K562 (cell line): Measurements from ENCODE around the gene ZNF107. TPM values are rescaled to one million over a fixed set of nuclear protein-coding genes. Genes with fewer than 3 reads are reported as not detected.

Experiments used
- ATAC-seq: fragments of 200-7000 bp; cut with Tn5 transposase; 3 replicates; pipeline ENCODE4 v1.9.1; 2020; ENCODE audit warnings: moderate library complexity
- BruUV-seq: library from RNA; stranded (reverse); fragments of 400-500 nt; replicated peaks from 2 replicates; lab custom pipeline; 2021; lab: Mats Ljungman, UMichigan
- CTCF ChIA-PET: fragments of 300-600 bp; formaldehyde crosslinking; extraction: SDS; loops from one replicate; lab custom pipeline; 2021; ENCODE audit warnings: low intra/inter-chr PET ratio; lab: Yijun Ruan, JAX
- POLR2A ChIA-PET: fragments of 300-600, 350-650 bp; sonication (Branson Sonifier 250); formaldehyde crosslinking; extraction: SDS; loops from one replicate; lab custom pipeline; 2021; ENCODE audit warnings: antibody characterized with exemption, inconsistent platforms; lab: Yijun Ruan, JAX
- DNase-seq, 4 experiments: peaks; one replicate each; pipeline versions ENCODE4 v3.0.0 to v3.0.0-alpha.2; 2011 to 2018; ENCODE audit warnings: low spot score in 3 of 4, mixed read lengths in 3 of 4; ENCODE audit errors: extremely low read depth in 1 of 4
- FAIRE-seq: peaks from 2 replicates; lab custom pipeline; 2011; peaks lifted over from hg19 to GRCh38; lab: Jason Lieb, UNC
- H2AFZ ChIP-seq: 2 replicates; pipeline ENCODE4 v1.6.0; 2011; ENCODE audit warnings: low read depth, low read length, control low read depth, inconsistent platforms
- H3K27ac ChIP-seq: fragments of 200-600 bp; 3 replicates; pipeline ENCODE4 v1.8.0; 2011; ENCODE audit warnings: low read depth, mild to moderate bottlenecking, control low read depth, inconsistent platforms, low read length, moderate library complexity, mixed read lengths; ENCODE audit errors: extremely low read depth
- H3K27me3 ChIP-seq, 2 experiments: fragments of 300-600 bp in 1 of 2; 2 replicates in 1 of 2; 3 replicates in 1 of 2; pipeline versions ENCODE4 v1.6.0 to v1.8.0; 2011; ENCODE audit warnings: inconsistent platforms in 2 of 2, low read length in 2 of 2, mild to moderate bottlenecking in 1 of 2, mixed read lengths in 1 of 2, moderate library complexity in 1 of 2; ENCODE audit not compliant: control insufficient read depth in 2 of 2, insufficient read depth in 2 of 2
- H3K36me3 ChIP-seq: fragments of 300-600 bp; 3 replicates; pipeline ENCODE4 v1.8.0; 2011; ENCODE audit warnings: mild to moderate bottlenecking, low read length, inconsistent platforms; ENCODE audit not compliant: control insufficient read depth, insufficient read depth
- H3K4me1 ChIP-seq, 2 experiments: fragments of 200-600 bp in 1 of 2; replicated peaks in 1 of 2; 2 replicates in 1 of 2; 3 replicates in 1 of 2; pipeline versions ENCODE4 v1.5.1 to v1.8.0; 2011; ENCODE audit warnings: inconsistent platforms in 2 of 2, low read length in 2 of 2, mild to moderate bottlenecking in 1 of 2, mixed read lengths in 1 of 2, moderate library complexity in 1 of 2; ENCODE audit not compliant: control insufficient read depth in 2 of 2, insufficient read depth in 2 of 2
- H3K4me2 ChIP-seq: 2 replicates; pipeline ENCODE4 v1.6.1; 2011; ENCODE audit warnings: low read length, control low read depth, inconsistent platforms, mixed read lengths; ENCODE audit not compliant: insufficient read depth
- H3K4me3 ChIP-seq: fragments of 200-600 bp; sonication (generic), shearing (Covaris generic); 2 replicates; pipeline ENCODE4 v1.5.1; 2016; ENCODE audit warnings: control low read depth, inconsistent platforms
- H3K79me2 ChIP-seq: fragments of 200-600 bp; 3 replicates; pipeline ENCODE4 v1.8.0; 2011; ENCODE audit warnings: low read length, inconsistent platforms; ENCODE audit not compliant: control insufficient read depth, insufficient read depth
- H3K9ac ChIP-seq, 2 experiments: 2 replicates each; pipeline versions ENCODE4 v1.6.0 to v1.6.1; 2011; ENCODE audit warnings: low read depth in 2 of 2, low read length in 2 of 2, control low read depth in 1 of 2, inconsistent platforms in 1 of 2, mild to moderate bottlenecking in 1 of 2, mixed read lengths in 1 of 2; ENCODE audit not compliant: insufficient read depth in 1 of 2
- H3K9me1 ChIP-seq: one replicate; pipeline ENCODE4 v1.6.0; 2011; ENCODE audit warnings: inconsistent platforms, mild to moderate bottlenecking, low read length, moderate library complexity; ENCODE audit not compliant: control insufficient read depth, insufficient read depth
- H3K9me3 ChIP-seq: replicated peaks from 2 replicates; pipeline ENCODE4 v1.5.1; 2011; ENCODE audit warnings: low read depth, low read length, inconsistent platforms; ENCODE audit not compliant: control insufficient read depth, insufficient read depth
- H4K20me1 ChIP-seq: replicated peaks from 2 replicates; pipeline ENCODE4 v1.6.1; 2011; ENCODE audit warnings: low read length, inconsistent platforms, mixed read lengths; ENCODE audit not compliant: control insufficient read depth, insufficient read depth
- CEBPB ChIP-seq: fragments of 450-650 bp; IDR thresholded peaks from 2 replicates; pipeline ENCODE4 v1.6.1; 2016; ENCODE audit warnings: missing genetic modification characterization, missing compliant biosample characterization
- KDM1A ChIP-seq, 2 experiments: fragments of 450-650 bp; IDR thresholded peaks; 2 replicates each; pipeline ENCODE4 v1.6.1; 2016; ENCODE audit warnings: mild to moderate bottlenecking in 2 of 2
- REST ChIP-seq, 2 experiments: fragments of 450-650 bp; formaldehyde crosslinking in 1 of 2; IDR thresholded peaks; 2 replicates each; pipeline versions ENCODE4 v1.4.0 to v1.6.1; 2014 to 2020; ENCODE audit warnings: mild to moderate bottlenecking in 2 of 2, borderline replicate concordance in 1 of 2, low read depth in 1 of 2
- SAFB ChIP-seq: fragments of 200-400 bp; formaldehyde crosslinking; IDR thresholded peaks from 2 replicates; pipeline ENCODE4 v1.6.1; 2017; ENCODE audit warnings: low read depth, low read length, borderline replicate concordance
- WGBS: fragments of 100-300 bp; shearing (Covaris generic); methylation state at CpG from one replicate; pipeline ENCODE4 v1.1.6; 2016; ENCODE audit warnings: low coverage, mixed read lengths; ENCODE audit not compliant: insufficient coverage; ENCODE audit errors: missing lambda C conversion rate; 5-methylcytosine and 5-hydroxymethylcytosine counted together
- in situ Hi-C: fragments of 300-500 bp; cut with MboI; formaldehyde crosslinking; loops from 4 replicates; pipeline ENCODE4 v1.15.0; 2018; ENCODE audit warnings: inconsistent platforms, mixed read lengths
- intact Hi-C: fragments of 100-400 bp; cut with micrococcal nuclease; formaldehyde crosslinking; loops from 2 replicates; pipeline ENCODE4 v1.14.2; 2022
- polyA plus RNA-seq, 8 experiments: library from polyadenylated mRNA; depleted of rRNA in 4 of 8; stranded (reverse) in 5 of 8; unstranded in 3 of 8; fragments of >200 nt; fragmentation: Nextera tagmentation in 2 of 8; fragmentation: Illumina TruSeq in 1 of 8; extraction: Ambion mirVana in 2 of 8; extraction: Trizol in 1 of 8; gene quantifications; 2 replicates each; pipeline versions ENCODE4 v1.2.1 to v1.2.3, GENCODE V29; 2011 to 2014; ENCODE audit warnings: inconsistent platforms in 1 of 8, missing spikeins in 1 of 8
- total RNA-seq, 7 experiments: library from RNA; depleted of rRNA in 6 of 7; stranded (reverse); fragments of >200 nt in 6 of 7; fragmentation: Illumina TruSeq in 2 of 7; extraction: Trizol in 2 of 7; gene quantifications; 2 replicates each; pipeline versions ENCODE4 v1.2.1 to v1.2.3, GENCODE V29; 2011 to 2021; ENCODE audit warnings: low replicate concordance in 1 of 7
- TF ChIP-seq, protein P1 (sequence below): fragments of 450-650 bp; formaldehyde crosslinking; IDR thresholded peaks from 2 replicates; pipeline ENCODE4 v1.4.0; 2022; ENCODE audit warnings: mild to moderate bottlenecking, moderate library complexity

Gene ZNF107
- total and polyA plus RNA-seq, 9 of the 15 experiments (the other 6 are each of a cell fraction or from before 2014, with no cell fraction given) = 2.4 to 14.2 (median 7.9) TPM

- CTCF ChIA-PET = no interaction called here
- H2AFZ ChIP-seq = no peak overlapping the region
Observed at GRCh38 chr7:64634406-64635062, 31.4 kb upstream of the ZNF107 start.

GRCh38 chr7:64636386-64636785 lies 29.5 kb upstream of the ZNF107 start:
- Histone ChIP-seq H3K9ac (no peak overlapping the region), H3K36me3 (no peaks in the 10 kb centered on the region), H4K20me1 (no peaks in the 10 kb centered on the region), H2AFZ (no peak overlapping the region), H3K4me2 (no peak overlapping the region), H3K27ac (no peak overlapping the region), H3K79me2 (no peaks in the 10 kb centered on the region), H3K27me3 (no peaks in the 10 kb centered on the region), H3K9me1 (no peaks in the 10 kb centered on the region), H3K9me3 (peaks cover 8% of the 10 kb centered on the region; the same call in 1 of the 2 replicates), H3K4me1 (no peaks in the 10 kb centered on the region), H3K4me3 (no peak overlapping the region)
- intact Hi-C loops (loop anchor here (5.0 kb wide), 3 partner anchors 161 to 311 kb away; no protein-coding TSS in a partner anchor), in situ Hi-C loops (loop anchor here (25.0 kb wide), 1 partner anchor 676 kb away; no protein-coding TSS in a partner anchor)
- BruUV-seq = no TSS peak
- peak in 3 of 4 experiments; percentile 8 to 16 (median 12) for DNase-seq
- ChIA-PET POLR2A (no interaction called here), CTCF (no interaction called here)
- no peak for FAIRE-seq
- ATAC-seq = no peak; the same call in 2 of the 3 replicates
- WGBS = 7% methylated on average over 4 of the region's 4 CpGs
- TF ChIP-seq REST (IDR thresholded peaks at IDR 0.05; ENCODE audit: borderline replicate concordance) (peak; percentile 16; the same call in 1 of the 2 replicates), REST (CRISPR knock-in tag; IDR thresholded peaks at IDR 0.05; ENCODE audit: low read depth) (no peak), KDM1A (IDR thresholded peaks at IDR 0.05) (no peak), SAFB (no peak)

More at GRCh38 chr7:64634406-64635062, 31.4 kb upstream of the ZNF107 start:
- Histone ChIP-seq H3K4me2 (no peak overlapping the region), H3K9me1 (no peaks in the 10 kb centered on the region), H3K27me3 (no peaks in the 10 kb centered on the region), H3K4me1 (no peaks in the 10 kb centered on the region), H3K9me3 (peaks cover 8% of the 10 kb centered on the region; the same call in 1 of the 2 replicates), H3K79me2 (no peaks in the 10 kb centered on the region), H3K36me3 (no peaks in the 10 kb centered on the region), H4K20me1 (no peaks in the 10 kb centered on the region), H3K27ac (no peak overlapping the region), H3K9ac (no peak overlapping the region), H3K4me3 (no peak overlapping the region)
- in situ Hi-C loops (loop anchor here (25.0 kb wide), 1 partner anchor 678 kb away; no protein-coding TSS in a partner anchor), intact Hi-C loops (loop anchor here (5.0 kb wide), 3 partner anchors 163 to 313 kb away; no protein-coding TSS in a partner anchor)
- POLR2A ChIA-PET = no interaction called here
- WGBS = 2% methylated on average over 2 of the region's 2 CpGs
- FAIRE-seq (no peak), DNase-seq (no peak), ATAC-seq (no peak)
- no TSS peak for BruUV-seq
- peak; percentile 47 for TF ChIP-seq CEBPB (tag)
- TF ChIP-seq, protein P1, sequence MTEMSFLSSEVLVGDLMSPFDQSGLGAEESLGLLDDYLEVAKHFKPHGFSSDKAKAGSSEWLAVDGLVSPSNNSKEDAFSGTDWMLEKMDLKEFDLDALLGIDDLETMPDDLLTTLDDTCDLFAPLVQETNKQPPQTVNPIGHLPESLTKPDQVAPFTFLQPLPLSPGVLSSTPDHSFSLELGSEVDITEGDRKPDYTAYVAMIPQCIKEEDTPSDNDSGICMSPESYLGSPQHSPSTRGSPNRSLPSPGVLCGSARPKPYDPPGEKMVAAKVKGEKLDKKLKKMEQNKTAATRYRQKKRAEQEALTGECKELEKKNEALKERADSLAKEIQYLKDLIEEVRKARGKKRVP (CRISPR knock-in tag) = no peak
